Esophagus squamous epithelium (tissue), 4 donors: ENCODE measurements around the gene CHAC2.
"Not testable (repeated sequence)": the region's sequence is repeated elsewhere in the genome, so short reads cannot be mapped to it uniquely, and the experiment has no call there.

Experiments
- CTCF ChIP-seq, 6 experiments: fragments of 450-650 bp in 4 of 6; fragments of 200-600 bp in 2 of 6; sonication (generic) in 2 of 6; IDR thresholded peaks; one replicate each; pipeline ENCODE4 v1.5.1; 2016 to 2019; ENCODE audit warnings: antibody characterized with exemption in 6 of 6, mild to moderate bottlenecking in 4 of 6, moderate library complexity in 4 of 6
- POLR2A ChIP-seq, 4 donors: fragments of 450-650 bp; IDR thresholded peaks; one replicate each; pipeline ENCODE4 v1.6.1; 2017; ENCODE audit warnings: antibody characterized with exemption in 4 of 4, mild to moderate bottlenecking in 4 of 4, moderate library complexity in 3 of 4

- TF ChIP-seq CTCF, POLR2A (IDR thresholded peaks at IDR 0.05): not testable (repeated sequence)
Observed at GRCh38 chr2:53757206-53757605, 10.4 kb upstream of the CHAC2 start.
